ENCODE measurements around the gene DIDO1.

- TF ChIP-seq, protein P1, sequence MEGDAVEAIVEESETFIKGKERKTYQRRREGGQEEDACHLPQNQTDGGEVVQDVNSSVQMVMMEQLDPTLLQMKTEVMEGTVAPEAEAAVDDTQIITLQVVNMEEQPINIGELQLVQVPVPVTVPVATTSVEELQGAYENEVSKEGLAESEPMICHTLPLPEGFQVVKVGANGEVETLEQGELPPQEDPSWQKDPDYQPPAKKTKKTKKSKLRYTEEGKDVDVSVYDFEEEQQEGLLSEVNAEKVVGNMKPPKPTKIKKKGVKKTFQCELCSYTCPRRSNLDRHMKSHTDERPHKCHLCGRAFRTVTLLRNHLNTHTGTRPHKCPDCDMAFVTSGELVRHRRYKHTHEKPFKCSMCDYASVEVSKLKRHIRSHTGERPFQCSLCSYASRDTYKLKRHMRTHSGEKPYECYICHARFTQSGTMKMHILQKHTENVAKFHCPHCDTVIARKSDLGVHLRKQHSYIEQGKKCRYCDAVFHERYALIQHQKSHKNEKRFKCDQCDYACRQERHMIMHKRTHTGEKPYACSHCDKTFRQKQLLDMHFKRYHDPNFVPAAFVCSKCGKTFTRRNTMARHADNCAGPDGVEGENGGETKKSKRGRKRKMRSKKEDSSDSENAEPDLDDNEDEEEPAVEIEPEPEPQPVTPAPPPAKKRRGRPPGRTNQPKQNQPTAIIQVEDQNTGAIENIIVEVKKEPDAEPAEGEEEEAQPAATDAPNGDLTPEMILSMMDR (conservative IDR thresholded peaks at IDR 0.05; ENCODE audit: low read depth, low read length) = no peak
- TF ChIP-seq EZH2 (IDR thresholded peaks at IDR 0.05; ENCODE audit: low read length, unreplicated experiment) = no peak
Observed at GRCh38 chr20:62901891-62902290, 24.4 kb downstream of the DIDO1 start.

All from PC-3 (cell line).